ENCODE results near the gene SLC43A1.

Gene SLC43A1

DNA sequence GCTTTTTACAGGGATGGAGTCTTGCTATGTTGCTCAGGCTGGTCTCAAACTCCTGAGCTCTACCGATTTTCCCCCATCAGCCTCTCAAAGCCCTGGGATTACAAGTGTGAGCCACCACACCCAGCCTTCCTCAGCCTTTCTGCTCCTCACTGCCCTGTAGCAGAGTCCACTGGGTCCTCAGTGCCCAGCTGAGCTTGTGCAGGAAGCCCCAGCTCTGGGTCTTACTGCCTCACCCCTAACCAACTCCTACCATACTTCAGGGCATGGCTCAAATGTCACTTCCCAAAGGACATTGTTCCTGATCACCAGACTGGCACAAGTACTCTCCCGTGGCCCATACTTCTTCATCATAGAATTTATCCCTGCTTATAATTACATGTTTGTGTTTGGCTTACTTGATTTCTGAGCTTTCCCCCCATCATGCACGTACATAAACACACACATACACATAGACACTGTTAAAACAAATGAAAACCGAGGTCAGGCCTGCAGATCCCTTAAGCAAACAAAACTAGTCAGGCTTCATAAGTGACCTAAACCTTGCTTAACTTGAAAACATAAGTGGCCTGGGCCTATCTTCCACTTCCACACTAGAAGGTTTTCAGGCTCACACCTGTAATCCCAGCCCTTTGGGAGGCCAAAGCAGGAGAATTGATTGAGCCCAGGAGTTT lies 74.6 kb downstream of the SLC43A1 start:
- DNase-seq (ENCODE audit: low read depth, low spot score): no peak
- H3K27ac ChIP-seq: no peak overlapping the region

DNA sequence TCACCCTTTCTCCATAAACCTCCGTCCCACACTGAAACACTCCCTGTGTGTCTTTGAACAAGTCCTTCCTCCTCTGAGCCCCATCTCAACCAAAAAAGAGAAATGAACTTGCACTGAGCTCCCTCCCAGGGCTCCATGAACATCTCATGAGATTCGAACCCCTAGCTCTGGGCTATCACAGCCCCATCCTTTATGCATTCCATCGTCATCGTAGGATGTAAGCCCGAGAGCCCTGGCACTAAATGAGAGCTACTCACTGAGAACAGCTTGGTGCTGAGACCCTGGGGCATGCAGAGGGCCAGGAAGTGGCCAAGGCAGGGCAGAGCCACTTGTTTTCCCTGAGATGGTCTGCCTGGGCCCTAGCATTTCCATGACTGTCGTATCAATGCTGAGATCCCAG lies 75.7 kb downstream of the SLC43A1 start:
- H3K27ac ChIP-seq: no peak overlapping the region
- no peak for DNase-seq (ENCODE audit: low read depth, low spot score)

DNA sequence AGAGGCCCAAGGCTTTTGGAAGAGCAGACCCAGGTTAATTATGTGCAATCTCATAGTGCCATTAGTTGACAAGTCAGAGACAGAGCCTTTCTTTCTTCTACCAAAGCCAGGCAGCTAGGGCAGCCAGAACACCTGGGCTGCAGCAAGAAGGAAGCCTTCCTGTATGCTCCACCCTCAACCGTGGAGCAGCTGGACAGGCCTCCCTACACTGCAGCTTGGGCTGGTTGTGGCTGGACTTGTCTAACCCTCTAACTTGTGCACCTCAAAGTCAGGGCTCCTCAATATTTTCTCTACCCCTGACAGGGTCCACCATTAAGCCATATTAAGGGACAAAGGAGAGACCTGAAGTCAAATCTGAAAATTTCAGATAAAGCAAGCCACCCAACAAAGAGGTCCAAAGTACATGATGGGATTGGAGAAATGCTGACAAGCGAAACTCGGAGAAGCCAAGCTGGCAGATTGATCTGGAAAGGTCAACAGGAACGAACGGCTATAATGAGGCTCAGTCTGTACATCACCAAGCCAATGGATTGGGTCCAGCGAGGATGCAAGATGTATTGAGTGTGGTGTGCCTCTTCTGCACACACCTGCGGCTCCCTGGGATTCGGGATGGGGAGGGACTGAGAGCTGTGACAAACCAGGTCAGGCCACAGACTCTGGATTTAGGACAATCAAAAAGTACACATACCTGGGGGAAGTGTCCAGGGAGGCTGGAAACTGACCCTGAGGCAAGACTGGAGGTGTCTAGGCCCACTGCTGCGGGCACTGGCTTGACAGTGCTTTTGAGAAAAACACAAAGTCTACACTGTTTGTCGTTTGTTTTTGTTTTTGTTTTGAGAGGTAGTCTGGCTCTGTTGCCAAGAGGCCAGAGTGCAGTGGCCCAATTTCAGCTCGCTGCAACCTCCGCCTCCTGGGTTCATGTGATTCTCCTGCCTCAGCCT lies 76.9 kb downstream of the SLC43A1 start:
- no peak for DNase-seq (ENCODE audit: low read depth, low spot score)
- no peak overlapping the region for H3K27ac ChIP-seq

DNA sequence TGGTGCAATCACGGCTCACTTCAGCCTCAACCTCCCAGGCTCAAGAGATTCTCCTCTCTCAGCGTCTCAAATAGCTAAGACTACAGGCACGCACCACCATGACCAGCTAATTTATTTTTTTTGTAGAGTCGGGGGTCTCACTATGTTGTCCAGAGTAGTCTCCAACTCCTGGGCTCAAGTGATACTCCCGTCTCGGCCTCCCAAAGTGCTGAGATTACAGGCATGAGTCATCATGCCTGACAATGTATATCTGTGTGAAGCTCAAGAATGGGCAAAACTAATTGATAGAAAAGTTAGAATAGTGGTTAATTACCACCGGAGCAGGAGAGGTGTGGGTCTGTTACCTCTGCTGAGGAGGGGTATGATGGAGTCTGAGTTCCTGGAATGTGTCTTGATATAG lies 79.5 kb downstream of the SLC43A1 start:
- DNase-seq (ENCODE audit: low read depth, low spot score): no peak
- no peak overlapping the region for H3K27ac ChIP-seq

DNA sequence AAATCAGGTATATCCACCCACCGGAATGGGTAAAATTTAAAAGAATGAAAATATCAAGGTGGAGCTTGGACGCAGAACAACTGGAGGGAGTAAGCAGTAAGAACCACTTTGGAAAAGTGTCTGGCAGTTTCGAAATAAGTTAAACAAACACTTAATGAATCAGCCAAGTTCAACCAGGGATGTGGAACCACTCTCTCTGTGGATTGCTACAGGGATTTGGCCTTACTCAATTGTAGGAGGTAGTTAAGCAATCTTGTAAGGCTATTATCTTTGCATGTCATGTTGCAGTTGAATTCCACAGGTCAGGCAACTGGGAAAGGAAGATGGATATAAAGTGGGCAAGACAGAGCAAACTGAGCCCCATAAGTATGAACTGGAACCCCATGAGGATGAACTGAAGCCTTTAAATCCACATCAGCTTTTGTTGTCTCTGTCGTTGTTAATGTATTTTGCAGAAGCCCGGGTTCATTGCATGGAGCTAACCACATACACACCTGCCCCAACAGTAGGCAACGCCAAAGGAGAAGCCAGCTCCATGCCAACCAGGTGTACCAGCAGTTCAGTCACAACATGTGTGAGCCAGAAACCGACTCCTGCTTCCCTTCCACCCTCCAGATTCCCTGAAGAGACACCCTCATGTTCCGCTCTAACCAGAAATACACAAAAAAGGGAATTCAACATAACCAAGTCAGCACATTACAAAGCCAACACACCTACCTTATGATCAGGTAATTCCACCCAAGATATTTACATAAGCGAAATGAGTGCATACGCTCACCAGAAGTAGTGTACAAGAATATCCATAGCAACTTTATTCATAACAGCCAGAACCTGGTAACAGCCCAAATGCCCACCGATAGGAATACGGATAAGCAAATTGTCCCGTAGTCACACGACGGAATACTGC lies 80.6 kb downstream of the SLC43A1 start:
- DNase-seq (ENCODE audit: low read depth, low spot score): peak; percentile 79
- H3K27ac ChIP-seq: peak overlapping the region; percentile 33
